SK-N-SH treated with all-trans-retinoic acid at 6 μM for 48 hours (cell line): Measurements from ENCODE around the gene TPM1.
A peak's percentile ranks its signal among the peaks of the same experiment; 100 is the strongest.

Source experiments
- ATAC-seq: fragments of 200-7000 bp; cut with Tn5 transposase; 3 replicates; pipeline ENCODE4 v1.9.1; 2020; ENCODE audit warnings: mild to moderate bottlenecking, moderate library complexity
- ARNTL ChIP-seq: fragments of 450-650 bp; formaldehyde crosslinking; IDR thresholded peaks from 2 replicates; pipeline ENCODE4 v1.5.0; 2020; ENCODE audit warnings: low read depth, mild to moderate bottlenecking, moderate library complexity, borderline replicate concordance
- BACH2 ChIP-seq: fragments of 250-450 bp; sonication (Bioruptor Pico); IDR thresholded peaks from 2 replicates; pipeline ENCODE4 v1.9.0; 2021; ENCODE audit warnings: mild to moderate bottlenecking, borderline replicate concordance
- CSDC2 ChIP-seq: fragments of 250-450 bp; sonication (Bioruptor Pico); IDR thresholded peaks from 2 replicates; pipeline ENCODE4 v1.5.0; 2020; ENCODE audit warnings: mild to moderate bottlenecking, moderate library complexity
- ESRRG ChIP-seq: fragments of 250-450 bp; sonication (Bioruptor Pico); IDR thresholded peaks from 2 replicates; pipeline ENCODE4 v1.6.1; 2021; ENCODE audit warnings: mild to moderate bottlenecking
- GLIS3 ChIP-seq: fragments of 250-450 bp; sonication (Bioruptor Pico); IDR thresholded peaks from 2 replicates; pipeline ENCODE4 v1.5.0; 2020; ENCODE audit warnings: mild to moderate bottlenecking, moderate library complexity
- ISL1 ChIP-seq: fragments of 250-450 bp; sonication (Bioruptor Pico); IDR thresholded peaks from 2 replicates; pipeline ENCODE4 v2.1.2; 2022; ENCODE audit warnings: mild to moderate bottlenecking, moderate library complexity
- OSR1 ChIP-seq: fragments of 250-450 bp; sonication (Bioruptor Pico); IDR thresholded peaks from 2 replicates; pipeline ENCODE4 v1.8.0; 2022; ENCODE audit warnings: moderate library complexity, mild to moderate bottlenecking, inconsistent platforms
- PATZ1 ChIP-seq: fragments of 250-450 bp; sonication (Bioruptor Pico); IDR thresholded peaks from 2 replicates; pipeline ENCODE4 v1.8.0; 2020; ENCODE audit warnings: mild to moderate bottlenecking, moderate library complexity, borderline replicate concordance
- PPARA ChIP-seq: fragments of 250-450 bp; sonication (Bioruptor Pico); IDR thresholded peaks from 2 replicates; pipeline ENCODE4 v1.5.0; 2020; ENCODE audit warnings: mild to moderate bottlenecking, borderline replicate concordance
- RARB ChIP-seq: fragments of 250-450 bp; sonication (Bioruptor Pico); IDR thresholded peaks from 2 replicates; pipeline ENCODE4 v1.8.0; 2021; ENCODE audit warnings: mild to moderate bottlenecking, moderate library complexity
- SNAI2 ChIP-seq: fragments of 250-450 bp; sonication (Bioruptor Pico); IDR thresholded peaks from 2 replicates; pipeline ENCODE4 v1.5.0; 2020; ENCODE audit warnings: mild to moderate bottlenecking, moderate library complexity
- TCF4 ChIP-seq: fragments of 250-450 bp; sonication (Bioruptor Pico); IDR thresholded peaks from 2 replicates; pipeline ENCODE4 v1.8.0; 2021; ENCODE audit warnings: mild to moderate bottlenecking, moderate library complexity, borderline replicate concordance
- TOX ChIP-seq: fragments of 250-450 bp; sonication (Bioruptor Pico); IDR thresholded peaks from 2 replicates; pipeline ENCODE4 v1.8.0; 2021; ENCODE audit warnings: mild to moderate bottlenecking, moderate library complexity, borderline replicate concordance
- ZC3H10 ChIP-seq: fragments of 250-450 bp; sonication (Bioruptor Pico); IDR thresholded peaks from 2 replicates; pipeline ENCODE4 v1.5.1; 2021; ENCODE audit warnings: mild to moderate bottlenecking, moderate library complexity
- ZFP30 ChIP-seq: fragments of 450-650 bp; formaldehyde crosslinking; IDR thresholded peaks from 2 replicates; pipeline ENCODE4 v1.5.0; 2022; ENCODE audit warnings: mild to moderate bottlenecking, moderate library complexity
- ZNF8 ChIP-seq: fragments of 450-650 bp; formaldehyde crosslinking; IDR thresholded peaks from 2 replicates; pipeline ENCODE4 v1.5.0; 2020; ENCODE audit warnings: mild to moderate bottlenecking, moderate library complexity
- TF ChIP-seq, protein P1 (sequence below): fragments of 250-450 bp; sonication (Bioruptor Pico); IDR thresholded peaks from 2 replicates; pipeline ENCODE4 v1.5.1; 2020; ENCODE audit warnings: low read depth, mild to moderate bottlenecking, moderate library complexity

The TPM1 gene

GRCh38 chr15:63073497-63074172, 31.1 kb downstream of the TPM1 start:
- ATAC-seq, result peak; percentile 10
- no peak for TF ChIP-seq RARB (CRISPR knock-in tag)
- TF ChIP-seq, protein P1, sequence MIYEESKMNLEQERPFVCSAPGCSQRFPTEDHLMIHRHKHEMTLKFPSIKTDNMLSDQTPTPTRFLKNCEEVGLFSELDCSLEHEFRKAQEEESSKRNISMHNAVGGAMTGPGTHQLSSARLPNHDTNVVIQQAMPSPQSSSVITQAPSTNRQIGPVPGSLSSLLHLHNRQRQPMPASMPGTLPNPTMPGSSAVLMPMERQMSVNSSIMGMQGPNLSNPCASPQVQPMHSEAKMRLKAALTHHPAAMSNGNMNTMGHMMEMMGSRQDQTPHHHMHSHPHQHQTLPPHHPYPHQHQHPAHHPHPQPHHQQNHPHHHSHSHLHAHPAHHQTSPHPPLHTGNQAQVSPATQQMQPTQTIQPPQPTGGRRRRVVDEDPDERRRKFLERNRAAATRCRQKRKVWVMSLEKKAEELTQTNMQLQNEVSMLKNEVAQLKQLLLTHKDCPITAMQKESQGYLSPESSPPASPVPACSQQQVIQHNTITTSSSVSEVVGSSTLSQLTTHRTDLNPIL (CRISPR knock-in tag), result 0 out of 2 replicates have a peak, but pooled peaks have one; percentile 7

DNA sequence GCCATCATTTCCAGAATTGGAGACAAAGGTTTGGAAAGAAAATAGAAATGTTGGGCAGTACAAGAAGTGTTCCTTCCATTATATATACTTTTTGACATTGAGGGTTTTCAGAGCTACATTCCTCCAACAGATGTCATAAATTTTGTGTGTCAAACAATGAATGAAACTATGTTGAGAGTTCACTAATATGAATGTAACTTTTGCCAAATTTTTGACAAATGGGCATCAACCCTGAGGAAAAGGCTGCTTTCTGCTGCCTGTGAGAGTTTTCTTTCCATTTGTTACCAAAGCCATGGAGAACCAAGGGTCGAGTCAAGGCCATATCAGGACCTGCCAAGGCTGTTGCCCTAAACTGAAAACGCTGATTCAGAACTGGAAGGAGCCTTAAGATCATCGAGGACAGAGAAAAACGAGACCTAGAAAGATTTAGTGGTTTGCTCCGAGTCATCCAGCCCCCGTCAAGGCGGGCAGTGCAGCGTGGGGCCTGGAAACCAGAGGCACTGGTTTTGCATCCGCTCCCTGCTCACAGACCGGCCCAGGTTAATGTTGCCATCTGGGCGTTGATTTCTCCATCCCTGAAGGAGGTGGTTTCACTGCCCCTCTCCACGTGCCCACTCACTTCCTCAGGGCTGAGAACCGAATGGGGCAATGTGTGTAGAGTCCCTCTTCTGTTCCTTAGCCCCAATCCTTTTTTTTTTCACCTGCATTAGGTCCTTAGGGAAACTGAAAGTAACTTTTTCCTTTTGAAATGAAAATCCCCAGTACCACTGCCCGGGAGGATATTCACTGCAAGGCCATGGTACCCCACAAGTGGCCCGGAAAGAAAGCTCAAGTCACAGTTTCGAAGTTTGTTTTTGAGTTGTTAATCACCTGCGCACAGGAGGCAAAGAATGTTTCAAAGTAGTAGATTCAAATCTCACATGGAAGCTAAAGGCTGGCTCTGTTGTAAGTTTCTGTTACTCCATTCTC, 32.8 kb downstream of the TPM1 start:
- TF ChIP-seq TCF4 (CRISPR knock-in tag), result no peak
- peak; percentile 78; the same call in 1 of the 2 replicates for TF ChIP-seq CSDC2 (CRISPR knock-in tag)
- peak; percentile 49; the same call in 1 of the 2 replicates for TF ChIP-seq ZC3H10 (CRISPR knock-in tag)
- peak; percentile 80 for TF ChIP-seq PATZ1 (CRISPR knock-in tag)
- no peak for TF ChIP-seq BACH2 (CRISPR knock-in tag)
- TF ChIP-seq RARB (CRISPR knock-in tag), result peak; percentile 69
- peak; percentile 44; the same call in 1 of the 2 replicates for TF ChIP-seq TOX (CRISPR knock-in tag)
- TF ChIP-seq ISL1 (CRISPR knock-in tag), result peak; percentile 92
- TF ChIP-seq, all 23 proteins: peak for 6
- ATAC-seq, result peak; percentile 37

DNA sequence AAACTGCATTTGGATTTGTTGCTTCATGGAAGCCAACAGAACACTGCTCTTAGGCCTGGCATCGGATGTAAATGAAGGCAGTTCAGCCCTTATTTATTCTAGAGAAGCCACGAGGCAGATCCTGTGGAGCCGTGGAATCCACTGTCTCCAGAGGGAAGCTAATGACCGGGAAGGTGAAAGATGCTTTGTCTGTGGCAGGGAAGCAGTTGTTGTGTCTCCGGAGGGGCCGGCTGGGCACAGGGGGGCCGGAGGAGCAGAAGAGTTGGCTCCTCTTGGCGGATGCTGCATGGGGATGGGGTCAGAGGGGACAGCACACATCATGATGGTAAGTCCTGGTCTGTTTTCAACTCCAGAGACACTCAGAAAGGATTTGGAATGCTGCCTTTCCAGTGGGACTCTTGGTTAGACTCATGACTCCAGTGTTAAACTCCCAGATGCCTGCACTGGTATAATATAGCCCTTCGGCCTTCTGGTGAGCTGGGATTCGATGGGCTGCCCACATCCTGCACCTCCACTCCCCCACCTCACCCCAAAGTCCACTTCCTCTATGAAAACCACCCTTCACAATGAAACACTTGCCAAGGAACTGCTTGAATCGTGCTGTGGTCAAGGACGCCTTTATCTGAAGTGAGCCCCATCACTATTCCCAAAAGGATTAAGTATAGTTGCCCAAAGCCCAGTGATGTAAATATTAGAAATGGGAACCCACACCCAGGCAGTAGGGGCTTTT, 33.6 kb downstream of the TPM1 start:
- TF ChIP-seq ZC3H10 (CRISPR knock-in tag) (no peak), OSR1 (CRISPR knock-in tag) (no peak), PPARA (CRISPR knock-in tag) (no peak), ZFP30 (CRISPR knock-in tag) (no peak), ESRRG (no peak), CSDC2 (CRISPR knock-in tag) (no peak), ARNTL (CRISPR knock-in tag) (no peak)
- TF ChIP-seq, protein P1 (CRISPR knock-in tag), result no peak
- no peak for ATAC-seq

DNA sequence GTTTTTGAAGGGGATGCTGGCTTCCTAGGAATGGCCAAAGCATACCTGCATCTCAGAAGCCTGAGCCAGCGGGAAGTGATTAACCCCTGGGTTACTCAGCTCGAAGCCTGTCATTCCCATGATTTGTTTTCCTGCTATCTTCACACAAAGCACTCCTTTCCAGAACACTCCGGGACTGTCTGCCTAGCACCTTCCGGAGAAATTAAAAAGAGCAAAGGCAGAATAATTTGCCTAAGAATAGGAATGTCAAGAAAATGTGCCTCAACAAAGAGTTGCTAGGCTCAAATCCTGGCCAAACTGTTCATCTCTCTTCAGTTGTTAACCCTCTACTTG, 34.1 kb downstream of the TPM1 start:
- TF ChIP-seq ZFP30 (CRISPR knock-in tag), result no peak
- TF ChIP-seq GLIS3 (CRISPR knock-in tag), result no peak
- no peak for TF ChIP-seq SNAI2 (CRISPR knock-in tag)
- no peak for TF ChIP-seq ESRRG
- TF ChIP-seq ZNF8 (CRISPR knock-in tag), result no peak
- no peak for TF ChIP-seq TOX (CRISPR knock-in tag)
- TF ChIP-seq ZC3H10 (CRISPR knock-in tag), result no peak
- TF ChIP-seq ISL1 (CRISPR knock-in tag), result no peak
- TF ChIP-seq, protein P1 (CRISPR knock-in tag), result no peak
- no peak for TF ChIP-seq RARB (CRISPR knock-in tag)
- ATAC-seq, result no peak
